ENCODE measurements around the gene LDB1. TPM values are rescaled to one million over a fixed set of nuclear protein-coding genes. Genes with fewer than 3 reads are reported as not detected.

The LDB1 gene
- total RNA-seq, 2 experiments from 2014 or later: 50.8 to 60.9 TPM

- CTCF ChIA-PET (ENCODE audit: unreplicated experiment): interaction anchor here (1.2 kb wide), 1 partner anchor 13 kb away, joined by 4 read pairs; no protein-coding TSS in a partner anchor
- intact Hi-C loops (cut with micrococcal nuclease; ENCODE audit: unreplicated experiment): no loop called here
Measured at GRCh38 chr10:102150970-102151773, 31.0 kb upstream of the LDB1 start.

GRCh38 chr10:102148275-102148674, 28.1 kb upstream of the LDB1 start:
- H3K4me3 ChIP-seq (ENCODE audit: low read depth, low read length, poor library complexity, severe bottlenecking): no peak overlapping the region
- peaks cover 20% of the 10 kb centered on the region for H3K4me1 ChIP-seq (ENCODE audit: insufficient read depth, low read length, poor library complexity, severe bottlenecking)
- TF ChIP-seq CTCF (conservative IDR thresholded peaks at IDR 0.05; ENCODE audit: low read length) (no peak), EZH2phosphoT487 (IDR thresholded peaks at IDR 0.05; ENCODE audit: borderline replicate concordance, low read depth, low read length) (no peak)
- H2AFZ ChIP-seq (ENCODE audit: low read length): no peak overlapping the region
- H3K79me2 ChIP-seq (ENCODE audit: insufficient read depth, low read depth, low read length): peaks cover 17% of the 10 kb centered on the region
- H3K9me3 ChIP-seq (ENCODE audit: low read length): no peaks in the 10 kb centered on the region
- peaks cover 94% of the 10 kb centered on the region for H3K36me3 ChIP-seq (ENCODE audit: insufficient read depth, low read length)
- BruUV-seq (replicated peaks): no TSS peak
- ChIA-PET CTCF (ENCODE audit: unreplicated experiment) (interaction anchor here (0.6 kb wide), 1 partner anchor 308 kb away, joined by 3 read pairs; no protein-coding TSS in a partner anchor), POLR2A (interaction anchor here (1.4 kb wide), 1 partner anchor 11 kb away, joined by 4 read pairs; no protein-coding TSS in a partner anchor)
- no peak for DNase-seq (ENCODE audit: low spot score)
- no peaks in the 10 kb centered on the region for H4K20me1 ChIP-seq (ENCODE audit: insufficient read depth, low read length)
- no peaks in the 10 kb centered on the region for H3K9me2 ChIP-seq (ENCODE audit: insufficient read depth, low read length)
- no peak overlapping the region for H3K27ac ChIP-seq (ENCODE audit: low read depth, low read length, poor library complexity, severe bottlenecking)
- intact Hi-C loops (cut with micrococcal nuclease; ENCODE audit: unreplicated experiment): no loop called here
- no peak overlapping the region for H3K4me2 ChIP-seq (ENCODE audit: low read length)

More at GRCh38 chr10:102150970-102151773, 31.0 kb upstream of the LDB1 start:
- TSS peak; percentile 100 for BruUV-seq (replicated peaks)
- Histone ChIP-seq H3K4me3 (ENCODE audit: low read depth, low read length, poor library complexity, severe bottlenecking) (peak overlapping the region; percentile 52), H3K79me2 (ENCODE audit: insufficient read depth, low read depth, low read length) (peaks cover 46% of the 10 kb centered on the region), H4K20me1 (ENCODE audit: insufficient read depth, low read length) (peaks cover 9% of the 10 kb centered on the region; the same call in 1 of the 2 replicates), H3K9me2 (ENCODE audit: insufficient read depth, low read length) (no peaks in the 10 kb centered on the region), H3K27ac (ENCODE audit: low read depth, low read length, poor library complexity, severe bottlenecking) (peak overlapping the region; percentile 79), H3K36me3 (ENCODE audit: insufficient read depth, low read length) (peaks cover 95% of the 10 kb centered on the region), H3K9me3 (ENCODE audit: low read length) (no peaks in the 10 kb centered on the region), H3K4me2 (ENCODE audit: low read length) (peak overlapping the region; percentile 60), H2AFZ (ENCODE audit: low read length) (peak overlapping the region; percentile 54; the same call in 1 of the 2 replicates), H3K4me1 (ENCODE audit: insufficient read depth, low read length, poor library complexity, severe bottlenecking) (peaks cover 36% of the 10 kb centered on the region)
- POLR2A ChIA-PET: interaction anchor here (1.1 to 3.5 kb wide), 2 partner anchors 15 to 20 kb away, joined by 3 to 18 read pairs; no protein-coding TSS in a partner anchor
- DNase-seq (ENCODE audit: low spot score): no peak
- TF ChIP-seq EZH2phosphoT487 (IDR thresholded peaks at IDR 0.05; ENCODE audit: borderline replicate concordance, low read depth, low read length) (no peak), CTCF (conservative IDR thresholded peaks at IDR 0.05; ENCODE audit: low read length) (no peak)

GRCh38 chr10:102147561-102147960, 27.4 kb upstream of the LDB1 start:
- Histone ChIP-seq H3K4me1 (ENCODE audit: insufficient read depth, low read length, poor library complexity, severe bottlenecking) (peaks cover 20% of the 10 kb centered on the region), H3K36me3 (ENCODE audit: insufficient read depth, low read length) (peaks cover 94% of the 10 kb centered on the region), H3K79me2 (ENCODE audit: insufficient read depth, low read depth, low read length) (peaks cover 10% of the 10 kb centered on the region), H3K9me3 (ENCODE audit: low read length) (no peaks in the 10 kb centered on the region), H3K27ac (ENCODE audit: low read depth, low read length, poor library complexity, severe bottlenecking) (no peak overlapping the region), H3K9me2 (ENCODE audit: insufficient read depth, low read length) (no peaks in the 10 kb centered on the region), H2AFZ (ENCODE audit: low read length) (no peak overlapping the region), H3K4me3 (ENCODE audit: low read depth, low read length, poor library complexity, severe bottlenecking) (no peak overlapping the region), H3K4me2 (ENCODE audit: low read length) (no peak overlapping the region), H4K20me1 (ENCODE audit: insufficient read depth, low read length) (no peaks in the 10 kb centered on the region)
- CTCF ChIA-PET (ENCODE audit: unreplicated experiment): no interaction called here
- intact Hi-C loops (cut with micrococcal nuclease; ENCODE audit: unreplicated experiment): no loop called here
- POLR2A ChIA-PET: interaction anchor here (1.4 kb wide), 1 partner anchor 11 kb away, joined by 4 read pairs; no protein-coding TSS in a partner anchor
- no peak for DNase-seq (ENCODE audit: low spot score)
- TF ChIP-seq CTCF (conservative IDR thresholded peaks at IDR 0.05; ENCODE audit: low read length) (no peak), EZH2phosphoT487 (IDR thresholded peaks at IDR 0.05; ENCODE audit: borderline replicate concordance, low read depth, low read length) (no peak)
- BruUV-seq (replicated peaks): no TSS peak

All from OCI-LY7 (cell line).